OCI-LY3 (cell line): ENCODE measurements around the gene PLA1A.

ENCODE experiments used
- CTCF ChIP-seq: fragments of 200-600, 300-600 bp; sonication (generic); IDR thresholded peaks from 2 replicates; pipeline ENCODE4 v1.5.1; 2014; ENCODE audit warnings: antibody characterized with exemption, low read length, low read depth
- EZH2phosphoT487 ChIP-seq: fragments of 200-600 bp; shearing (Covaris generic); IDR thresholded peaks from 2 replicates; pipeline ENCODE4 v1.6.1; 2018; ENCODE audit warnings: antibody characterized with exemption, mixed run types, low read depth

GRCh38 chr3:119551598-119551997 lies 46.1 kb upstream of the PLA1A start:
- TF ChIP-seq CTCF: no peak
- TF ChIP-seq EZH2phosphoT487: no peak
